MCF 10A (cell line): ENCODE data around the gene KIFC1. TPM values are rescaled to one million over a fixed set of nuclear protein-coding genes. Genes with fewer than 3 reads are reported as not detected.

Experiments
- BruUV-seq: library from RNA; stranded (reverse); fragments of 400-500 nt; replicated peaks from 2 replicates; lab custom pipeline; 2021; lab: Mats Ljungman, UMichigan
- CTCF ChIA-PET: fragments of 300-600 bp; sonication (Branson Sonifier 250); formaldehyde crosslinking; extraction: SDS; loops from one replicate; lab custom pipeline; 2021; ENCODE audit warnings: antibody characterized with exemption, inconsistent platforms; lab: Yijun Ruan, JAX
- POLR2A ChIA-PET: fragments of 300-600, 350-650 bp; sonication (Branson Sonifier 250); formaldehyde crosslinking; extraction: SDS; loops from one replicate; lab custom pipeline; 2020; ENCODE audit warnings: antibody characterized with exemption, inconsistent platforms; lab: Yijun Ruan, JAX
- DNase-seq: peaks from one replicate; pipeline ENCODE4 v3.0.0-alpha.2; 2018; ENCODE audit not compliant: unreplicated experiment
- H3K27ac Mint-ChIP-seq: one replicate; pipeline ENCODE4 v1.8.0; 2022; ENCODE audit warnings: mild to moderate bottlenecking, low read depth, mixed read lengths; ENCODE audit not compliant: unreplicated experiment
- H3K27me3 Mint-ChIP-seq: one replicate; pipeline ENCODE4 v1.8.0; 2022; ENCODE audit warnings: mixed read lengths; ENCODE audit not compliant: insufficient read depth, unreplicated experiment
- H3K36me3 Mint-ChIP-seq: one replicate; pipeline ENCODE4 v1.8.0; 2022; ENCODE audit warnings: mild to moderate bottlenecking, moderate library complexity, mixed read lengths; ENCODE audit not compliant: insufficient read depth, unreplicated experiment
- H3K4me1 Mint-ChIP-seq: one replicate; pipeline ENCODE4 v1.8.0; 2022; ENCODE audit warnings: mixed read lengths; ENCODE audit not compliant: insufficient read depth, unreplicated experiment
- H3K4me3 Mint-ChIP-seq: one replicate; pipeline ENCODE4 v1.8.0; 2022; ENCODE audit warnings: mild to moderate bottlenecking, moderate library complexity, mixed read lengths; ENCODE audit not compliant: unreplicated experiment
- H3K9me3 Mint-ChIP-seq: one replicate; pipeline ENCODE4 v1.8.0; 2022; ENCODE audit warnings: mixed read lengths; ENCODE audit not compliant: unreplicated experiment
- intact Hi-C: fragments of 100-400 bp; cut with micrococcal nuclease; formaldehyde crosslinking; loops from 2 replicates; pipeline ENCODE4 v1.14.1; 2022
- total RNA-seq: library from RNA; stranded (reverse); gene quantifications from 2 replicates; pipeline ENCODE4 v1.2.3, GENCODE V29; 2022
- TF ChIP-seq, protein P1 (sequence below): fragments of 200-600 bp; IDR thresholded peaks from one replicate; pipeline ENCODE4 v1.8.0; 2022; ENCODE audit warnings: antibody characterized with exemption, mild to moderate bottlenecking; ENCODE audit not compliant: unreplicated experiment

Gene KIFC1
- total RNA-seq, 1 experiment from 2014 or later: 27.1 TPM

DNA sequence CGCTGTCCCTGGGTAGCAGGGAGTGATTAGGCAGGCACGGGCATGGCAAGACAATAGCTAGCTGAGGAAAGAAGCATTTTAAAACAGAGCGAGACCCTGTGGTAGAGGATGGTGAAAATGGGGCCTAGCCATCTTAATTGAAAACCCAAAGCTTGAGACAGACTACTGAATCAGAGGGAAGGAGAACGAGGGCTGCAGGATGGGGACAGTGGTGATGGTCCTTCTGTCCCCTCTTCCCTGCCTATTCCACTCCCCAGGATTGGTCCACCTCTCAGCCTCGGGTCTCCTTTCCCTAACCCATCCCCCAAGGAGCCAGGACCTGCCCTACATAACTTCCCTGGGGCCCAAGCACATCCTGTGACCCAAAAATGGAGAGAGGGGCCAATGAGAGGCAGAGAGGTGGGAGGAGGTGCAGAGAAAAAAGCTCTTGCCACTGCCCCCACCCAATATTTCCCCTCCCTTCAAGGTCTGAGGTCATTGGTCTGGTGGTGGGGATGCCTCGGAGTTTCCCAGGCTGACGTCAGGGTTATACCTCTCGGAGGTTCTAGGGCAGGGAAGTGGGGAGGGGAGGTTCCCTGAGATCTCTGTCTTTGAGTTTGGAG is 27.2 kb downstream of the KIFC1 start:
- Mint-ChIP-seq H3K27me3 (no peaks in the 10 kb centered on the region), H3K4me3 (peak overlapping the region; percentile 94), H3K27ac (peak overlapping the region; percentile 98), H3K4me1 (peaks cover 31% of the 10 kb centered on the region), H3K9me3 (no peaks in the 10 kb centered on the region), H3K36me3 (peaks cover 26% of the 10 kb centered on the region)
- intact Hi-C loops: loop anchor here (1.0 to 2.0 kb wide), 2 partner anchors 28 to 153 kb away; partner anchors contain the start of gene KIFC1
- DNase-seq: no peak
- ChIA-PET POLR2A (interaction anchor here (0.6 to 3.4 kb wide), 17 partner anchors 11 to 276 kb away, joined by 3 to 20 read pairs (median 6); partner anchors contain the start of genes BAK1, KIFC1, RPS18 and VPS52), CTCF (interaction anchor here (0.6 to 0.7 kb wide), 3 partner anchors 95 to 405 kb away, joined by 3 read pairs; no protein-coding TSS in a partner anchor)
- TF ChIP-seq, protein P1, sequence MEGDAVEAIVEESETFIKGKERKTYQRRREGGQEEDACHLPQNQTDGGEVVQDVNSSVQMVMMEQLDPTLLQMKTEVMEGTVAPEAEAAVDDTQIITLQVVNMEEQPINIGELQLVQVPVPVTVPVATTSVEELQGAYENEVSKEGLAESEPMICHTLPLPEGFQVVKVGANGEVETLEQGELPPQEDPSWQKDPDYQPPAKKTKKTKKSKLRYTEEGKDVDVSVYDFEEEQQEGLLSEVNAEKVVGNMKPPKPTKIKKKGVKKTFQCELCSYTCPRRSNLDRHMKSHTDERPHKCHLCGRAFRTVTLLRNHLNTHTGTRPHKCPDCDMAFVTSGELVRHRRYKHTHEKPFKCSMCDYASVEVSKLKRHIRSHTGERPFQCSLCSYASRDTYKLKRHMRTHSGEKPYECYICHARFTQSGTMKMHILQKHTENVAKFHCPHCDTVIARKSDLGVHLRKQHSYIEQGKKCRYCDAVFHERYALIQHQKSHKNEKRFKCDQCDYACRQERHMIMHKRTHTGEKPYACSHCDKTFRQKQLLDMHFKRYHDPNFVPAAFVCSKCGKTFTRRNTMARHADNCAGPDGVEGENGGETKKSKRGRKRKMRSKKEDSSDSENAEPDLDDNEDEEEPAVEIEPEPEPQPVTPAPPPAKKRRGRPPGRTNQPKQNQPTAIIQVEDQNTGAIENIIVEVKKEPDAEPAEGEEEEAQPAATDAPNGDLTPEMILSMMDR: no peak
- BruUV-seq: TSS peak; percentile 81

DNA sequence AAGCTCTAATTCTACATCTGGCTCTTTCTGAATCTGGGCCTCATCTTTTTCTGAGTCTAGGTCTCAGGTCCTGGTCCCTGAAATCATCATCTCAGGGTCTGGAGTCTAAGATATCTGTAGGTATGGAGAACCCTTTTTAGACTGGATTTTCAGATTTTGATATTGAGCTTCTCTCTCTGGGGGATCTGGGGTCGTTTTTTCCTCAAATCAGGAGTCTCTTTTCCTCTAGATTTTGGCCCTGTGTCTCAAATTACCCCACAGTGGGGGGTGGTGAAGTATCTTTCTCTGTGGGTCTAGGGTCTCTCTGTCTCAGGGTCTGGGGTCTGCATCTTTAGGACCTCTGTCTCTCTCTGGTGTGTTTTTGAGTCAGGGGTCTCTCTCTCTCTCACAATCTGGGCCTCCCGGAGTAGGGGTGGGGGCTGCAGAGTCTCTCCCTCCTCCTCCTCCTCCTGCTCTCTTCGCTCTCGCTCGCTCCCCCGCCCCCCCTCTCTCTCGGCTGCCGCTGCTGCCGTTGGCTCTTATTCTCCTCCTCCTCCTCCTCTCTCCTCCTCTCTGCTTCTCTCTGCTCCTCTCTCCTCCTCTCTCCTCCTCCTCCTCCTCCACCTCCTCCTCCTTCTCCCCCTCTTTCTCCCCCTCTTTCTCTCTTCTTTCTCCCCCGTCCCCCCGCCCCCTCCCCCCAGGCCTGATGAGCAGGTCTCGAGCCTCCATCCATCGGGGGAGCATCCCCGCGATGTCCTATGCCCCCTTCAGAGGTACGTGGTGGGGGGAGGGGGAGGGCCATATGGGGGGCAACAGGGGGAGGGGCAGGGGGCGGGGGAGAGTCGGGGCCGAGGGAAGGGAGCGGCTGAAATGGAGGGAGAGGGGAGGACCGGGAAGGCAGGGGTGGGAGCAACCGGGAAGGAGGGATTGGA is 28.2 kb downstream of the KIFC1 start, which contains the start of gene SYNGAP1:
SYNGAP1 (plus strand) TSS at position 486 of the 911 bp plus-strand sequence; CDS start at position 686, 200 bp downstream.
- Mint-ChIP-seq H3K9me3 (no peaks in the 10 kb centered on the region), H3K36me3 (peaks cover 19% of the 10 kb centered on the region), H3K4me3 (peak within 1 kb of the TSS; percentile 45), H3K4me1 (peaks cover 42% of the 10 kb centered on the region), H3K27ac (peak within 1 kb of the TSS; percentile 98), H3K27me3 (no peaks in the 10 kb centered on the region)
- TF ChIP-seq, protein P1: no peak
- ChIA-PET POLR2A (interaction anchor here (0.9 to 2.7 kb wide), 3 partner anchors 10 to 151 kb away, joined by 3 to 16 read pairs (median 8); no protein-coding TSS in a partner anchor), CTCF (interaction anchor here (0.6 to 0.7 kb wide), 4 partner anchors 21 to 406 kb away, joined by 3 to 4 read pairs (median 3); partner anchors contain the start of genes PFDN6 and WDR46)
- no TSS peak for BruUV-seq
- intact Hi-C loops: loop anchor here (2.0 to 10.0 kb wide), 2 partner anchors 29 to 285 kb away; partner anchors contain the start of gene KIFC1
- no peak for DNase-seq

DNA sequence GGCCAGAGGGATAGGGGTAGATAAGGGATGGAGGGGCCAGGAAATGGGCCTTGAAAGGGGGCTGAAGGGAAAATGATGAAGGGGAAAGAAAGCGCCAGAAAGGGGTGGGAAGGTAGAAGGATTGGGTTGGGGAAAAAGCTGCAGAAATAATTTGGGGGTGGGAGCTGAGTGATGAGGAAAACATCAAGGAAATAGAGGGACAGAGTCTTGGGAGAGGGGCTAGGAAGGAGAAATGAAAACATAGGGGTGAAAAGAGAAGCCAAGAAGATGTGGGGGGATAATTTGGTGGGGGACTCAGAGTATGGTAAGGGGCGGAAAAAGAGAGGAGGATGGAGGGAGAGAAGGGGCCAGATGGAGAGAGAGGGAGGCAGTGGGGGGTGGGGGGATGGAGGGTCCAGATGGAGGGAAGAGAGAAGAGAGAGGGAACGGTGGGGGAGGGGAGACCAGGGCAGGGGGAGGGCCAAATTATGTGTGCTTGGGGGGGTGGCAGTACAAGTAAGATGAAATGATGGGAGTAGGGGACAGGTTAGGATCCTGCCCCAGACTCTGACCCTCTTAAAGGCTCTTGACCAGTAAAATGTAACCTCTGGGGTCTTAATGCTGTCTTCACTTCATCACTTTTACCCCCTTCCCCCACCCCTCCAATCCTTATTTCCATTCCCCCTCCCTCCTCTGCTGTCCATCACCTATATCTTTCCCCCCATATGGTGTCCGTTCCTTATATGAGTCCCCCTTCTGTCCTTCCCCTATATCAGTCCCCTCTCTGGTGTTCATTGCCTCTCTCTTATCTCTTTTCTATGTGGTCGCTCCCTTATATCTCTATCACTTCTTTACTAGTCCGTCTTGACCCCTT is 29.1 kb downstream of the KIFC1 start:
- Mint-ChIP-seq H3K36me3 (peaks cover 10% of the 10 kb centered on the region), H3K4me1 (peaks cover 39% of the 10 kb centered on the region), H3K27me3 (no peaks in the 10 kb centered on the region), H3K27ac (peak overlapping the region; percentile 2), H3K9me3 (no peaks in the 10 kb centered on the region), H3K4me3 (peak overlapping the region; percentile 4)
- CTCF ChIA-PET: interaction anchor here (0.7 kb wide), 1 partner anchor 131 kb away, joined by 4 read pairs; the partner anchor contains the start of genes PFDN6 and WDR46
- no peak for DNase-seq
- intact Hi-C loops: loop anchor here (10.0 kb wide), 1 partner anchor 284 kb away; no protein-coding TSS in a partner anchor
- BruUV-seq: no TSS peak
- POLR2A ChIA-PET: no interaction called here
- TF ChIP-seq, protein P1: no peak
